T-helper 1 cell (primary cell): Measurements from ENCODE around the gene GHRHR.

Source experiments
- DNase-seq, 5 donors: peaks; one replicate each; pipeline ENCODE4 v3.0.0-alpha.2; 2012 to 2020
- total RNA-seq, 4 donors: gene quantifications; one replicate each; lab custom pipeline; 2026; lab: John Stamatoyannopoulos, UW

The GHRHR gene
- total RNA-seq, result 0 reads per million in 4 donors

DNA sequence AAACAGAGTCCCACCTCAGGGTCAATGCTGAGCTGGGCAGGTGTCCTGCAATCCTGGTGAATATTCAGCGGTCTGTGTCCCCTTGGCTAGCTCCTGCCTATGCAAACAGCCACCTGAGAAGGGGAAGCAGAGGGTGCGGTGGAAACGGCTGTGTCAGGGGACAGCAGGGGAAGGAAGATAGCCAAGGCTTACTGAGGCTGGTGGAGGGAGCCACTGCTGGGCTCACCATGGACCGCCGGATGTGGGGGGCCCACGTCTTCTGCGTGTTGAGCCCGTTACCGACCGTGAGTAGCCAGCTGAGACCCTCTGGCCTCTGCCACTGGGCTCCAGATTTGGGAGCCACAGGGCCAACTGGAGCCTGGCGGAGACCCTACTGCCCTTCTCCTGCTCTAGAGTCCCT lies at the start of gene GHRHR:
GHRHR (plus strand) TSS at position 112 of the 400 bp plus-strand sequence; CDS start at position 228, 116 bp downstream.
- no peak for DNase-seq

DNA sequence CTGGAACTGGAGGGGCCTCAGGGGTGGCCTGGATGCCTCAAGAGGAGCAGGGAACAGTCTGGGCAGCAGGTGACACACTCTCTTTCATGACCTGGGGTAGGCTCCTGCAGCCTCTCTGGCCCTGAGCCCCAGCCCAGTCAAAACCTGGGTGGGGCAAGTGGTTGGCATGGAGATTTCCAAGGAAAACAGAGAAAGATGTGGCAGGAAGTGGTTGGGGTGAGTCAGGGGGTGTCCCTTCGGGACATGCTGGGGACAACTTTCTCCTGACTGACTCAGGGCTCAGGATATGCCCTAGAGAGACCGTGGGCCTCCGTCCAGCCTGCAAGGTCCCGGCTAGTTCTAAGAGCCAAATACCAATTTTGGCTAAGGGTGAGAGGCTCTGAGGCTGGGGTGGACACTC lies 49.2 kb upstream of the GHRHR start:
- no peak for DNase-seq

DNA sequence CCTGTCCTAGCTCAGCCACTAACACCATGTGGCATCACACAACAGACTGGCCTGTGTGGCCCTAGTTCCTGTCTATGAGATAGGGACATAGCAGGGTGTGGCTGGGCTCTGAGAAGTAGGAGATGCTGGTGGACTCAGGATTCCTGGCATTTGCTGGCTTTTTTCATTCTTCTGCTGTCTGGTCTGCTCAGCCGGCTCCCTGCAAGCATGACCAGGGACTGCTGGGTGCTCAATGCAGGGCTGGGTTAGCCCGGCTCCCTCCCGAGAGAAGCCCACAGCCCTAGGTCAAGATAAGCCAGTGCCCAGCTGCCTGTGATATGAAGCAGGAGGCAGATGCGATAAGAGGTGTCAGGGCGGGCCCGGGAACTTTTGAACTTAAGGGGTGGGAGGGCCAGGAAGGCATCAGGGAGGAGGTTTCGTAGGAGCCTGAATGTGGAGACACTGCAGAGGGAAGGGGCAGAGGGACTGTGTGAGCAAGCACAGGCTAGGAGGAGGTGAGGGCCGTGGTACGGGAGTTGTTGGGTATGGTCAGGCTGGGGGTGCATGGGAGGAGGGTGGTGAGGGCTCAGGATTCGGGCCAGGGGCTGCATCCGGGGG lies 48.6 kb upstream of the GHRHR start:
- DNase-seq, result no peak

DNA sequence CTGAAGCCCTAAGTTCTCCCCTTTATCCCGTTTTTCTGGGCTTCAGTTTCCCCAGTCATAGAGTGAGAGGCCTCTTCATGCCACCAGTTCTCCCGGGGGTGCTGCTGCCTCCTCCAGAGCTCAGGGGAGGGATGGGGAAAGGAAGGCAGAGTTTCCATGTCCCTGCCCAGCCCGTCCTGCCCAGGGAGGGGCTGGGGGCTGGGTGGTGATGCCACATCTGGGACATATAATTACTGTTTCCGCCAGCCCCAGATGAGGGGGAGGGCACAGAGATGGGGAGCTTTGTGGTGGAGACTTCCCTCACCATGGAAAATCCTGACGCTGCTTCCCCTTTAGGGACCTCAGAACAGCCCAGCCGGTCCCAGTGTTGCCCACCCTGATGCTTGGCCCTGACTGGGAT lies 48.0 kb upstream of the GHRHR start:
- no peak for DNase-seq

DNA sequence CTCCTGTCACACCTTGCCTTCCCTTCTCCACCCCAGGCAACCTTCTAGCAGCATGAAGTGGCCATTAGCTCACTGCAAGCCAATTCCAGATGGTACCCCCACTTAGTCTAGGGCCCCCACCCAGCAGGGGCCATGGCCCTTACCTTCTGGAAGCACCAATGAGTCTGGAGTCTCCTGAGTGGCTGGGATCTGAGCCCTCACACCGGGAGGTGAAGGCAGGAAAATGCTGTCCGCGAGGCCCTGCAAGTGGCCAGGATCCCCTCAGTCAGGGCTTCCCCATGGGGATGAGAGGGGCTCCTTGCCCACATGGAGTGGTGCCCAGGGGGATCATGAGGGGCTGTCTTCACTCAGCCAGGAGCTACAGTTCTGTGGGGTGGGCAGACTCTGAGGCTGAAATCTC lies 47.5 kb upstream of the GHRHR start:
- DNase-seq, result no peak

DNA sequence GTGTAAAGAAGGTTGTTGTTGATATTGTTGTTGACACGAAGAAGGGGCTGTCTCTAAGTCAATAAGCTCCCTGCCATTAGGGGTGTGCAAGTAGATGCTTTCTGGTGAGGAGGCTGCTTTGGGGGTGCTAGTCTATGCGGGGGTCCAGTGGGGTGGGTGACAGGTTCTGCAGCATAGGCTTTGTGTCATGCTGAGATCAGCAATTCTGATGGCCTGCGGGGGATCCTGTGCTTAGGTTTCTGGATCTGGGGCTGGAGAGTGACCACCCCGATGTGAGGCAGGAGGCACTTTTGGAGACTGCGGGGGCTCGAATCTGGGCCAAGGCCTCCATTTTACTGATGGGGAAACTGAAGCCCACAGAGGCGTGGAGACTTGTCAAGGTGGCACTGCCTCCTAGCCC lies 47.0 kb upstream of the GHRHR start:
- no peak for DNase-seq

DNA sequence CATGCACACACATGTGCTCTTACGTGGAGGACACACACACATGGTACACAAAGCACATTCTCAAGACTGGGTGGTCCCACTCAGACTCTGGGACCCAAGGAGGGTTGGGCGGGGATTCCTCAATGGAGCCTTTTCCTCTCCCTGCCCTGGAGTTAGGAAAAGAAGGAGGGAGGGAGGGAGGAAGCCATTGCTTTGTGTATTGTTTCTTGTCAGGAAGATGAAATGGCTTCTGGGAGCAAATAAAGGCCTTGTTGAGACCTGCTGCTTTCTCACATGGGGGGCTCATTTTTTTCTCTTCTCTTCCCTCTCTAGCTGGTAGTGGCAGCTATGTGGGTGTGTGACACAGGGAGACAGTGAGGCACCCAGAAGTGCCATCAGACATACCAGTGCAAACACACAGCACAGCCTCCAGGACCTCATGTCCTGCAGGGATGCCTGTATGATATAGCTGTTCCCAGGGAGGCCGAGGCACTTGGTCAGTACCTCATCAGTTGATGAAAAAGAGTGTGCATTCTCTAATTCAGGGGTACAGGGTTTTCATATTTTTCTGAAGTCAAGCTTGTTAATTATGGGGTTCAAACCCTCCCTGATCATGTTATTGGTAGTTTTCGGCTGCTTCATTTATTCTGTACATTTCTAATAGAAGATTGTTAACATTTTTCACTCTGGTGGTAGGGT lies 46.4 kb upstream of the GHRHR start:
- DNase-seq, result no peak

DNA sequence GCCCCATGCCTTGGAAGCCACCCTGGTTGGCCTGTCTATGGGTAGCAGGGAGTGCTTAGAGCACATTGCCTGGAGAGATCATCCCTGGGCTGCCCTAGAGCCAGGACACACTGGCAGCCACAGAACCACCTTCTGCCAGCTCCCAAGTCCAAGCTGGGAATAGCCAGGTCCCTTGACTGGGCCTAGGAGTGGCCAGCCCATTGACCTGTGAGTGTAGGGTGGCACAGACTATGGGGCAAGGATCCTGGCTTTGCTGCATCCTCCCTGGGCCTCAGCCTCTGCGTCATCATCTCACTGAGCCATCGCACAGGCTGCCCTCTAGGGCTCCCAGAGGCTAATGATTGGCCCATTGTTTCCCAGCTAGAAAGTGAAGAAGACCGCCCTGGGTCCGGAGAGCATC lies 45.1 kb upstream of the GHRHR start:
- no peak for DNase-seq

DNA sequence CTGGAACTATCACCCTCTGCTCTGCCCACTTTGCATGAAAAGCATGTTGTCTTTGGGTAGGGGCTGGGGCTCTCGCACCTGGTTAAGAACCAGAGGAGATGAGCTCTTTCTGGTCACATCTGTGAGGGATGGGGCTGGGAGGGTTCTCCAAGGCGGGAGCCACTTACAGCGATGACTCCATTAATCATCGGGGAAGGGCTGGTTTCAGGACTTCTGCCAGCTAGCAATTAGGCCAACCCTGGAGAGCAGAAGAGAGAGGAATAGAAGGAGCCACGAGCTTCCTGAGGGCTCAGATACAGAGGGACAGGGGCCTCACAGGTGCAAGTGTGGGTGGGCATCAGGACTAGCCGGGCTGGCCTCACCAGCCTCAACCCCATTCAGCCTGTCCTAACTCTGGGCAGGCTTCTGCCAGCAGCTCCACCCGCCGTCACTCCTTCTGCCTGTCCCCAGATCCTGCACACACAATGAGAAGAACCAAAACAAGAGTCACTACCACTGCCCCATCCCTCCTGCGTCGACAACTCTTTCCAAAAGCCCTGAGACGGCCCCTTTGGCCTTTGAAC lies 43.7 kb upstream of the GHRHR start:
- DNase-seq, result no peak

DNA sequence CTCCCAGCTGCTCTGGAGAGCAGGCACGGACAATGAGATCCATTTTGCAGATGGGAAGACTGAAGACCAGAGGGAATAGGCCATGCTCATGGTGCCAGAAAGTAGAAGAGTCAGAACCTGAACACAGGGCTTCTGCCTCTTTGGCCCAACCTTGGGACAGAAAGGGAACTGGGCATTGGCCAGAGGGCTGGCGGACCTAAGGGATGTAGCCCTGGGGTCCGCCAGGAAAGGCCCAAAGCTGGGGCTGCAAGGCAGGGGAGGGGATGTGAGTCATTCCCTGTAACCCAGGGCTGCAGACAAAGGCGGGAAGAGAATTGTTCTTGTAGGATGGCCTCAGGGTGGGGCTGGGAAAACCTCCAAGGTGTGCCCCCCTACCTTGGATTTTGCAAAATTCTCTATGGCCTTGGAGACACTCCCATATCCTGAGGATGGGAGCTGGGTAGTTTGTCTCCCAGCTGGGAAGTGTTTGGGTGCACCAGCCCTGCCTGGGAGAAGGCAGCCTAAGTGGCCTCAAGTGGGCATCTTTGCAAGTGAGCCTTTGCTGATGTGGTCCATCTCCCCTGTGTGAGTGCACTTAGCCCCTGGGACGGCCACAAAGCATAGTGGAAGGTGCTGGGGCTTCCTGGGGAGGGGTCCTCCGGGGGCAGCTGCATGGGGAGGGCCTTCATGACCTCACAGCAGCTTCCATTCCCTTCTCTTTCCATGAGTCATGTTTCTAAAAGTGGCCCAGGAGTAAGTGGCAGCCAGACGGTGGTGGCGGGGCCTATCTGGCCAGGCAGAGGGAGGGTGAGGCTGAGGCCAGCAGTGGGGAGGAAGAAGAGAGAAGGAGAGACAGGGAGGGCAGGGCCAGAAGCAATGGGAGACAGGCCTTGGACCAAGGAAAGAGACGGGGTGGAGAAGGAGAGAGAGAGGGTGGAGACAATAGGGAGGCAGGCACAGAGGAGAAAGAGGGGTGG lies 42.9 kb upstream of the GHRHR start:
- peak in 2 of 5 donors; percentile 2 to 7 for DNase-seq

DNA sequence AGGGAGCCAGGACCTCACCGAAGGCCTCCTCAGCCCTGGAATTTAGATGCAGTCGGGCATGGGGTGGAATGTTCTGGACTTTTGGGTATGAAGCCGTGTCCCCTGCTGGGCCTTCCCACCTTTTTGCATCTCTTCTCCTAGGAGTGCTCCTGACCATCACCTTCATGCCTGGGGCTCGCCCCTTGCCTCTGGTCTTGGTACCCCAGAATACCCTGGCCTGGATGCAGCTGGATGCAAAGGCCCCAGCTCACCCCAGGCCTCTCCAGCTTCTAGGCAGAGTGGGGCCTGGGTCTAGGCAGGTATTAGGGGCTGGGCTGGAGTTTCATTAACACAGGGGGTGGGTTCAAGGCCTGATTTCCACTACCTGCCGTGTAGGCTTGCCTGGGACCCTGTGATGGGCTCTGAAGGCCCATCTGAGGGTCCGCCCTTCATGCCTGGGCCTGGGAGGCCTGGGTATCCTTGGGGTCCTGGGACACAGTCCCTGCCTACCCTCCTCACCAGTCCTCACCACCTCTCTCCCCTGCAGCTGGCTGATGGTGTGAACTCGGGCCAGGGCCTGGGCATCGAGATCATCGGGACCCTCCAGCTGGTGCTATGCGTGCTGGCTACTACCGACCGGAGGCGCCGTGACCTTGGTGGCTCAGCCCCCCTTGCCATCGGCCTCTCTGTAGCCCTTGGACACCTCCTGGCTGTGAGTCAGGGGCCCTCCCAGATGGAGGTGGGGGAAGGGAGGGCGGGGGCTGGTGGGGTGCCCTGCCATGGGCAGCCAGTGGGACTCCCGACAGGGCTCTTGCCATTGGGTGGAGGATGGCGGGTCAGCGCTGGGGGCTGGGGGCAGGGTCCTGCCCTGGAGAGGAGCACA lies 42.0 kb upstream of the GHRHR start:
- DNase-seq, result peak in 2 of 5 donors; percentile 2 to 11

DNA sequence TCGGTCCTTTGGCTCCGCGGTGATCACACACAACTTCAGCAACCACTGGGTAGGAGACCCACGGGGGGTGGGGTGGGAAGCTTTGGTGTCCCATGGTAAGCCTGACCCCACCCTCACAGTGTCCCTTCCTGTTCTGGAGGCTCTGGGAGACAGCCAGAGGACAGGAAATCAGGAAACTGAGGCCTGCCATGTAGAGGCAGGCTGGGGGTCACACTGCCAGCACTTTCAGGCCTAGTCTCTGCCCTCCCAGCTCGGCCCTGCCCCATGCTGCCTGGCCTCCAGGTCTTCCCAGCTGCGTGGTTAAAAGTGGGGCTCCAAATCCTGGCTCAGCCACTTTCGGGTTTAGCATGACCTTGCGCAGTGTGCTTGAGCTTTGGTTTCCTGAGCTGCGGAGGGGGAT lies 41.2 kb upstream of the GHRHR start:
- DNase-seq, result peak in 2 of 5 donors; percentile 1 to 4

DNA sequence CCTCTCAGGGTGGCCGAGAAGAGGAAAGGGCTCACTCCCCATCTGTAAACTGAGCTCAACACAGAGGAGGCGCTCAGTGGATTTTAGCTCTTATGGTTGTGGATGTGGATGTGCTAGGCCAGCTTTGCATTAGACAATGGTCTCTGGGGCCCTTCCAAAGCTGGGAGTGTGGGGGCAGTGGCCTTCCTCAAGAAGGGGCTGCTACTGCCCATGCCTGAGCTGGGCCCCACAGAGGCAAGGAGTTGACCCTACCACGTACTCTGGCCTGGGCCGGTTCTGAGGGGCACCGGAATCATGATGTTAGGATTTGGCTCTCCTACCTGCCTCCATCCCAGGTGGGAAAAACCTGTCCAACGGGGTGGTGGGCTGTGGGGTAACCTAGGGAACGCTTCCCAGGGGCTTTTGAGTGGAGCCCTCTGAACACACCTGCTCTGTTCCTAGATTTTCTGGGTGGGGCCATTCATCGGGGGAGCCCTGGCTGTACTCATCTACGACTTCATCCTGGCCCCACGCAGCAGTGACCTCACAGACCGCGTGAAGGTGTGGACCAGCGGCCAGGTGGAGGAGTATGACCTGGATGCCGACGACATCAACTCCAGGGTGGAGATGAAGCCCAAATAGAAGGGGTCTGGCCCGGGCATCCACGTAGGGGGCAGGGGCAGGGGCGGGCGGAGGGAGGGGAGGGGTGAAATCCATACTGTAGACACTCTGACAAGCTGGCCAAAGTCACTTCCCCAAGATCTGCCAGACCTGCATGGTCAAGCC lies 40.6 kb upstream of the GHRHR start:
- peak in 2 of 5 donors; percentile 3 to 9 for DNase-seq

DNA sequence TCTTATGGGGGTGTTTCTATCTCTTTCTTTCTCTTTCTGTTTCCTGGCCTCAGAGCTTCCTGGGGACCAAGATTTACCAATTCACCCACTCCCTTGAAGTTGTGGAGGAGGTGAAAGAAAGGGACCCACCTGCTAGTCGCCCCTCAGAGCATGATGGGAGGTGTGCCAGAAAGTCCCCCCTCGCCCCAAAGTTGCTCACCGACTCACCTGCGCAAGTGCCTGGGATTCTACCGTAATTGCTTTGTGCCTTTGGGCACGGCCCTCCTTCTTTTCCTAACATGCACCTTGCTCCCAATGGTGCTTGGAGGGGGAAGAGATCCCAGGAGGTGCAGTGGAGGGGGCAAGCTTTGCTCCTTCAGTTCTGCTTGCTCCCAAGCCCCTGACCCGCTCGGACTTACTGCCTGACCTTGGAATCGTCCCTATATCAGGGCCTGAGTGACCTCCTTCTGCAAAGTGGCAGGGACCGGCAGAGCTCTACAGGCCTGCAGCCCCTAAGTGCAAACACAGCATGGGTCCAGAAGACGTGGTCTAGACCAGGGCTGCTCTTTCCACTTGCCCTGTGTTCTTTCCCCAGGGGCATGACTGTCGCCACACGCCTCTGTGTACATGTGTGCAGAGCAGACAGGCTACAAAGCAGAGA lies 39.9 kb upstream of the GHRHR start:
- peak in 2 of 5 donors; percentile 2 to 4 for DNase-seq

DNA sequence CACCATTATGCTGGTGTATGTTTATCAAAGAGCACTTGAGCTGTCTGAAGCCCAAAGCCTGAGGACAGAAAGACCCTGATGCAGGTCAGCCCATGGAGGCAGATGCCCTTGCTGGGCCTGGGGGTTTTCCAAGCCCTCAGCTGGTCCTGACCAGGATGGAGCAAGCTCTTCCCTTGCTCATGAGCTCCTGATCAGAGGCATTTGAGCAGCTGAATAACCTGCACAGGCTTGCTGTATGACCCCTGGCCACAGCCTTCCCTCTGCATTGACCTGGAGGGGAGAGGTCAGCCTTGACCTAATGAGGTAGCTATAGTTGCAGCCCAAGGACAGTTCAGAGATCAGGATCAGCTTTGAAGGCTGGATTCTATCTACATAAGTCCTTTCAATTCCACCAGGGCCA lies 39.1 kb upstream of the GHRHR start:
- peak in 1 of 5 donors; percentile 1 for DNase-seq

DNA sequence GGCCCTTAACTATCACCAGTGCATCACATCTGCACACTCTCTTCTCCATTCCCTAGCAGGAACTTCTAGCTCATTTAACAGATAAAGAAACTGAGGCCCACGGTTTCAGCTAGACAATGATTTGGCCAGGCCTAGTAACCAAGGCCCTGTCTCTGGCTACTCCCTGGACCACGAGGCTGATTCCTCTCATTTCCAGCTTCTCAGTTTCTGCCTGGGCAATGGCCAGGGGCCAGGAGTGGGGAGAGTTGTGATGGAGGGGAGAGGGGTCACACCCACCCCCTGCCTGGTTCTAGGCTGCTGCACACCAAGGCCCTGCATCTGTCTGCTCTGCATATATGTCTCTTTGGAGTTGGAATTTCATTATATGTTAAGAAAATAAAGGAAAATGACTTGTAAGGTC lies 38.6 kb upstream of the GHRHR start:
- no peak for DNase-seq

DNA sequence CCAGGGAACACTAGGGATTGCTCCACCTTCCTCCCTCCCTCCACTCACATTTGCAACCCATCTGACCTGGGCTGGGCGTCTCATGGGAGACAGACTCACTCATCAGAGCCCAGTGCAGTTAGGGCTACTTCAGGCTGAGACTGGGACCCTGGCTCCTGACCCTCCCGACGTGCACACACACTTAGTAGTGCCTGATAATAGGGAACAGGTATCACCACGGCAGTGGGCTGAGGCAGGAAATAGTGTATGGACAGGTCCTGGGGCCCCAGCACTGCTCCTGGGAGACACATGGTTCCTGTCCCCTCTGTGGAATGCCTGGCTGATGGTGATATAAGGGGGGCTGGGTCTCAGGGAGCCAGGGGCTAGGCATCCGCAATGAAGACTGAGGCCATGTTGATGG lies 37.8 kb upstream of the GHRHR start:
- DNase-seq, result peak in 1 of 5 donors; percentile 2

DNA sequence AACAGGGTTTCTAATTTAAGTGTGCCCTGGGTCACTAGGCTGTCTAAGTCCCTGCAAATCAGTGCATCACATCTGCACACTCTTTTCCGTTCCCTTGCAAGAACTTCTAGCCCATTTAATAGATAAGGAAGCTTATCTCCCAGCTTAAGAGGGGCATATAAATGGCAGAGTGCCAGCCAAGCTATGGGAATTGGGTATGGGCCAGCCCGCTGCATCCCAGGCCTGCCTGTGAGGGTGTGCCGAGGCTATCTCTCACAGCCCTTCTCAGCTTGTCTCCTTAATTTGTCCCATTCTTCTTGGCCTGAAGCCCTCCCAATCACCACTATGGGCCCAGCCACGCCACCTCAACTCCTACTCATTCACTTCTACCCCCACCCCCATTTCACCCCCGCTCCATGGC lies 37.4 kb upstream of the GHRHR start:
- DNase-seq, result no peak

DNA sequence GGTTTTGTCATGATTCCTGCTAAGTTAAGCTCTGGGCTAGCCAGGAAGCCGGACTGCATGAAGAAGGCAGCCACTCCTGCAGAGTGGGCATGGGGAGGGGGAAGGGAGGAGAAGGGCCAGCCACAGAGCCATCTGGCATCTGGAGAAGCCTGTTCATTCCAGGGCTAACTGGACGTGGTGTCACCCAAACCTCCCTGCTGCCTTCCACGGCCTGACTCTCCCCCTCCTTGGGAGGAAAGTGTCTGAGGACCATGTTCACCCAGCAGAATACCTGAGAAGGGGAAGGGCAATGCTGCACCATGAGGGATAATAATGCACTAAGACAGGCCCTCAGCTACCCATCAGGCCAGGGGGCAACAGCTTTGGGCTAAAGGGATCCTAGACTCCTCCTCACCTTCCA lies 36.7 kb upstream of the GHRHR start:
- DNase-seq, result no peak

DNA sequence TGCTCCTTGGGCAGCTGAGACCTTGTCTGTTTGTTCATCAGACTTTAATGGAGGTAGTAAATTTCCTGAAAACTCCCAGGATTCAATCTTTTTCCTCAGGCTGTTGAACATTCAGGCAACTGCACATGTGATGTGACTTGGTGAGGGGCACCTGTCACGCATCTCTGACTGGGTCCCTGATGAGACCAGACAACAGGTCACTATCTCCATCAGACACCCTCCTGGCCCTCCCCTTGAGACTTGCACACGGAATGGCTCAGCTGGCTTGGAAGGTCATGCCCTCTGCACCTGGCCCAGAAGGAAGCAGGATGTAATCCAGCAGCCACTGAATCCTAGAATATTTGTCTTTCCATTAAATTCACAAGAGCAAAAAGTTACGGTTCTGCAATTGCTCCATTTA lies 36.2 kb upstream of the GHRHR start:
- DNase-seq, result no peak
